Measurements from ENCODE around the gene C1QBP. TPM values are rescaled to one million over a fixed set of nuclear protein-coding genes. Genes with fewer than 3 reads are reported as not detected.

C1QBP gene
- total and polyA plus RNA-seq, 8 donors, result 23.7 to 68.2 (median 46.8) TPM

- ATAC-seq (no peak), DNase-seq (no peak), FAIRE-seq (no peak)
- Histone ChIP-seq H3K36me3 (peaks cover 7 to 70% (median 24%) of the 10 kb centered on the region in 3 donors), H3K4me3 (no peak overlapping the region), H3K27me3 (no peaks in the 10 kb centered on the region), H3K27ac (no peak overlapping the region), H3K9me3 (no peaks in the 10 kb centered on the region), H3K4me1 (no peaks in the 10 kb centered on the region)
- WGBS, 2 donors, result 97 to 99% methylated on average over 2 of the region's 2 CpGs
- TF ChIP-seq CTCF (IDR thresholded peaks at IDR 0.05), result no peak
- intact Hi-C loops (cut with DNase I), result no loop called here
Measured at GRCh38 chr17:5396612-5397011, 42.3 kb downstream of the C1QBP start.

GRCh38 chr17:5391678-5392077, 47.3 kb downstream of the C1QBP start:
- TF ChIP-seq CTCF (IDR thresholded peaks at IDR 0.05), result no peak
- 78 to 82% methylated on average over 5 of the region's 5 CpGs for WGBS, 2 donors
- no peak for DNase-seq
- Histone ChIP-seq H3K27ac (no peak overlapping the region), H3K27me3 (no peaks in the 10 kb centered on the region), H3K4me1 (no peaks in the 10 kb centered on the region), H3K36me3 (peaks cover 9 to 71% (median 43%) of the 10 kb centered on the region in 3 donors), H3K4me3 (no peak overlapping the region), H3K9me3 (no peaks in the 10 kb centered on the region)
- no peak for FAIRE-seq
- ATAC-seq, result peak in 2 of 4 donors; percentile 22 to 36
- intact Hi-C loops (cut with DNase I), result no loop called here

Other genes with a start within 250 kb of the C1QBP start
- 1 to 10 TPM; 2.5 to 6.9 (median 3.1) TPM for gene ZNF594, start 247.3 kb downstream of the C1QBP start, total RNA-seq
- gene ZNF594, start 247.3 kb downstream of the C1QBP start, polyA plus RNA-seq, result 1 to 10 TPM; 2.0 to 2.9 TPM
- 1 to 10 TPM in 3 of 6 donors, under 1 TPM in 3; 0.09 to 4.4 (median 1.1) TPM for gene SCIMP, start 204.3 kb downstream of the C1QBP start, total RNA-seq
- gene SCIMP, start 204.3 kb downstream of the C1QBP start, polyA plus RNA-seq, result under 1 TPM; 0.07 to 0.34 TPM
- gene RABEP1, start 156.9 kb downstream of the C1QBP start, total RNA-seq, result 10 to 100 TPM; 13.8 to 22.6 (median 17.1) TPM
- 10 to 100 TPM; 10.4 to 12.5 TPM for gene RABEP1, start 156.9 kb downstream of the C1QBP start, polyA plus RNA-seq
- 10 to 100 TPM; 13.1 to 28.4 (median 24.0) TPM for gene NUP88, start 19.5 kb downstream of the C1QBP start, total RNA-seq
- gene NUP88, start 19.5 kb downstream of the C1QBP start, polyA plus RNA-seq, result 10 to 100 TPM; 38.1 to 41.0 TPM
- 10 to 100 TPM; 13.3 to 19.7 (median 13.6) TPM for gene RPAIN, start 19.0 kb downstream of the C1QBP start, total RNA-seq
- gene RPAIN, start 19.0 kb downstream of the C1QBP start, polyA plus RNA-seq, result 10 to 100 TPM; 23.6 to 39.2 TPM
- 1 to 10 TPM; 4.2 to 7.2 (median 6.4) TPM for gene DHX33, start 29.8 kb upstream of the C1QBP start, total RNA-seq
- gene DHX33, start 29.8 kb upstream of the C1QBP start, polyA plus RNA-seq, result 1 to 10 TPM; 4.6 to 4.8 TPM
- gene DERL2, start 47.0 kb upstream of the C1QBP start, total RNA-seq, result 10 to 100 TPM; 44.8 to 54.9 (median 47.3) TPM
- gene DERL2, start 47.0 kb upstream of the C1QBP start, polyA plus RNA-seq, result 10 to 100 TPM; 67.2 to 77.6 TPM
- gene MIS12, start 47.4 kb upstream of the C1QBP start, total RNA-seq, result 10 to 100 TPM in 1 of 6 donors, 1 to 10 TPM in 5; 4.9 to 10.2 (median 7.5) TPM
- 10 to 100 TPM in 1 of 2 donors, 1 to 10 TPM in 1; 9.4 to 12.0 TPM for gene MIS12, start 47.4 kb upstream of the C1QBP start, polyA plus RNA-seq
- 10 to 100 TPM in 3 of 6 donors, 1 to 10 TPM in 3; 2.0 to 13.1 (median 6.7) TPM for gene NLRP1, start 145.4 kb upstream of the C1QBP start, total RNA-seq
- 10 to 100 TPM; 22.8 to 83.2 TPM for gene NLRP1, start 145.4 kb upstream of the C1QBP start, polyA plus RNA-seq